Measurements from ENCODE around the gene SEC16B. TPM values are rescaled to one million over a fixed set of nuclear protein-coding genes. Genes with fewer than 3 reads are reported as not detected.
A peak's percentile ranks its signal among the peaks of the same experiment; 100 is the strongest.

Gene SEC16B, protein sequence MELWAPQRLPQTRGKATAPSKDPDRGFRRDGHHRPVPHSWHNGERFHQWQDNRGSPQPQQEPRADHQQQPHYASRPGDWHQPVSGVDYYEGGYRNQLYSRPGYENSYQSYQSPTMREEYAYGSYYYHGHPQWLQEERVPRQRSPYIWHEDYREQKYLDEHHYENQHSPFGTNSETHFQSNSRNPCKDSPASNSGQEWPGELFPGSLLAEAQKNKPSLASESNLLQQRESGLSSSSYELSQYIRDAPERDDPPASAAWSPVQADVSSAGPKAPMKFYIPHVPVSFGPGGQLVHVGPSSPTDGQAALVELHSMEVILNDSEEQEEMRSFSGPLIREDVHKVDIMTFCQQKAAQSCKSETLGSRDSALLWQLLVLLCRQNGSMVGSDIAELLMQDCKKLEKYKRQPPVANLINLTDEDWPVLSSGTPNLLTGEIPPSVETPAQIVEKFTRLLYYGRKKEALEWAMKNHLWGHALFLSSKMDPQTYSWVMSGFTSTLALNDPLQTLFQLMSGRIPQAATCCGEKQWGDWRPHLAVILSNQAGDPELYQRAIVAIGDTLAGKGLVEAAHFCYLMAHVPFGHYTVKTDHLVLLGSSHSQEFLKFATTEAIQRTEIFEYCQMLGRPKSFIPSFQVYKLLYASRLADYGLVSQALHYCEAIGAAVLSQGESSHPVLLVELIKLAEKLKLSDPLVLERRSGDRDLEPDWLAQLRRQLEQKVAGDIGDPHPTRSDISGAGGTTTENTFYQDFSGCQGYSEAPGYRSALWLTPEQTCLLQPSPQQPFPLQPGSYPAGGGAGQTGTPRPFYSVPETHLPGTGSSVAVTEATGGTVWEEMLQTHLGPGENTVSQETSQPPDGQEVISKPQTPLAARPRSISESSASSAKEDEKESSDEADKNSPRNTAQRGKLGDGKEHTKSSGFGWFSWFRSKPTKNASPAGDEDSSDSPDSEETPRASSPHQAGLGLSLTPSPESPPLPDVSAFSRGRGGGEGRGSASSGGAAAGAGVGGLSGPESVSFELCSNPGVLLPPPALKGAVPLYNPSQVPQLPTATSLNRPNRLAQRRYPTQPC
- total RNA-seq (0.35 and 0.63 TPM in 2 replicates), polyA plus RNA-seq (0.17 and 0.53 TPM in 2 replicates)

DNA sequence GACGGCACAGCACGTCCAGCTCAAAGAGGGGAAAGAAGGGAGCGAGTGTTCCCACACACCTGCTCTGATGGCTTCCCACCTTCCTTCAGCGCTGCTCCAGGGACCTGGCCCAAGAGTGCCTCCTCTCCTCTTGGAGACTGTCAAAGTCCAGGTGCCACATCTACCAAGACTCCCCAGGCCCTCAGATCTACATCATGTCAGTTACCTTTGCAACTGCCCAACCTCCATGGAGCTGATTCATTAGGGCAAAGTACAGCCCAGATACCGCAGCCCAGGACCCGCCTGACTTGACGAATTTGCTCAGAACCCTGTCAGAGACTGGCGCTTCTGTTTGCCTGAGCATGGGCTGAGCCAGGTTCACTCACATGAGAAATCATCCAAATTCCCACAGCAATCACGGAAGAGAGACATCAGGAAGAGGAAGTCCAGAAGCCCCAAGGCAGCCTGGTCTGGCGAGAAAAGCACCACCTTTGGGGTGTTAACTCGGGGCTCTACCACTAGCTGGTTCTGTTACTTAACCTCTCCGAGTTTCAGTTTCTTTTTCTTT lies at the start of gene SEC16B:
TSS of gene SEC16B (minus strand) at position 234 of the 547 bp plus-strand sequence. CDS start 2,077 bp downstream, outside the sequence.
- Histone ChIP-seq H3K9me3 (ENCODE audit: low read depth) (no peaks in the 10 kb centered on the region), H3K27me3 (no peaks in the 10 kb centered on the region), H3K4me3 (no peak within 1 kb of the TSS), H3K36me3 (no peaks in the 10 kb centered on the region), H3K4me1 (ENCODE audit: low read depth) (no peaks in the 10 kb centered on the region), H3K27ac (no peak within 1 kb of the TSS)
- DNase-seq (ENCODE audit: low read depth in 1 of 2, low spot score in 1 of 2), result no peak
- TF ChIP-seq, protein P1, sequence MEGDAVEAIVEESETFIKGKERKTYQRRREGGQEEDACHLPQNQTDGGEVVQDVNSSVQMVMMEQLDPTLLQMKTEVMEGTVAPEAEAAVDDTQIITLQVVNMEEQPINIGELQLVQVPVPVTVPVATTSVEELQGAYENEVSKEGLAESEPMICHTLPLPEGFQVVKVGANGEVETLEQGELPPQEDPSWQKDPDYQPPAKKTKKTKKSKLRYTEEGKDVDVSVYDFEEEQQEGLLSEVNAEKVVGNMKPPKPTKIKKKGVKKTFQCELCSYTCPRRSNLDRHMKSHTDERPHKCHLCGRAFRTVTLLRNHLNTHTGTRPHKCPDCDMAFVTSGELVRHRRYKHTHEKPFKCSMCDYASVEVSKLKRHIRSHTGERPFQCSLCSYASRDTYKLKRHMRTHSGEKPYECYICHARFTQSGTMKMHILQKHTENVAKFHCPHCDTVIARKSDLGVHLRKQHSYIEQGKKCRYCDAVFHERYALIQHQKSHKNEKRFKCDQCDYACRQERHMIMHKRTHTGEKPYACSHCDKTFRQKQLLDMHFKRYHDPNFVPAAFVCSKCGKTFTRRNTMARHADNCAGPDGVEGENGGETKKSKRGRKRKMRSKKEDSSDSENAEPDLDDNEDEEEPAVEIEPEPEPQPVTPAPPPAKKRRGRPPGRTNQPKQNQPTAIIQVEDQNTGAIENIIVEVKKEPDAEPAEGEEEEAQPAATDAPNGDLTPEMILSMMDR (IDR thresholded peaks at IDR 0.05; ENCODE audit: low read depth, low read length), result no peak

DNA sequence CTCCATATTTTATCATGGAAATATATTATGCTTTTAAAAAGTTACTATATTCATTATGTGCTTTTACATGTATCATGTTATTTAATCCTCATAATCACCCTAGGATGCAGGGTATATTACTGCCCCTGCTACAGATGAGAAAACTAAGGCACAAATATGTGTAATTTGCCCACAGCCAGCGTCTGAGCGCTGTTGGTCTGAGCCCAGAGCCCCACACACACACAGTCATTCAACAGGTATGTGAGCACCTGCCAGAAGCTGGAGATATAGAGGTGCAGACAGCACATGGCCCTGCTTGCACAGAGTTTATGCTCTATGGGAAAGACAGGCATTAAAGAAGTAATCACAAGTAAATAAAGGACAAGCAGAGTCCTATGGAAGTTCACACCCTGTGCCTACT lies 49.8 kb upstream of the SEC16B start:
- Histone ChIP-seq H3K27me3 (no peaks in the 10 kb centered on the region), H3K4me3 (no peak overlapping the region), H3K9me3 (ENCODE audit: low read depth) (no peaks in the 10 kb centered on the region), H3K36me3 (no peaks in the 10 kb centered on the region), H3K4me1 (ENCODE audit: low read depth) (peaks cover 3% of the 10 kb centered on the region), H3K27ac (no peak overlapping the region)
- TF ChIP-seq, protein P1 (IDR thresholded peaks at IDR 0.05; ENCODE audit: low read depth, low read length), result no peak
- no peak for DNase-seq (ENCODE audit: low read depth in 1 of 2, low spot score in 1 of 2)

DNA sequence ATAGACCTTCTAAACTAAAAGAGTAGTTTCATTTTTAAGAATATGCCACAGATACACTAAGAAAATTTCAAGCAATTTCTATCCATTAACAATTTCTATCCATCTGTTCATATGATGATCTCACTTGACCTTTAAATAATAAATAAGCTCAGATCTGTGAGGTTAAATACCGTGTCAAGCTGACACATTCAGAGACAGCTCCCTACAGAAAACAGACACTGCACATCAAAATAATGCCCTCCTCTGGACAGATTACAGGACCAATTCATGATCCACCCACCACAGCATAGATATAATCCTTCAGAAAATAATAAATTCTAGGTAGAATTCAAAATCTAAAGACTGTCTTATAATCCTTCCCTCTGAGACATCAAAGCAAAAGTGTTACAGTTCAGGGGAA lies 49.4 kb upstream of the SEC16B start:
- H3K9me3 ChIP-seq (ENCODE audit: low read depth), result no peaks in the 10 kb centered on the region
- H3K4me1 ChIP-seq (ENCODE audit: low read depth), result peaks cover 3% of the 10 kb centered on the region
- DNase-seq (ENCODE audit: low read depth in 1 of 2, low spot score in 1 of 2), result no peak
- TF ChIP-seq, protein P1 (IDR thresholded peaks at IDR 0.05; ENCODE audit: low read depth, low read length), result no peak
- no peaks in the 10 kb centered on the region for H3K27me3 ChIP-seq
- no peak overlapping the region for H3K27ac ChIP-seq
- no peaks in the 10 kb centered on the region for H3K36me3 ChIP-seq
- H3K4me3 ChIP-seq, result no peak overlapping the region

DNA sequence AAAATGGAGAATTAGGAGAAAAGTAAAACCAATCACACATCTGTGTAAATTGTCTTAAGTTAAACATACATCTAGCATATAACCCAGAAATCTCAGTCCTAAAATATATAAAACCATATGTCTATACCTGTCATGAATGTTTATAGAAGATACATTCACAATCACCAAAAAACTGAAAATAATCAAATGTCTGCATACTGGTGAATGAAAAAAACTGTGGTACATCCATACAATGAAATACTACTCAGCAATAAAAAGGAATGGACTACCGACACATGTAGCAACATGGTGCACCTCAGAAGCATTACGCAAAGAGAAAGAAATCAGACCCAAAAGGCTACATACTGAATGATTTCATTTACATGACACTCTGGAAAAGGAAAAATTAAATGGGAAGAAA lies 47.7 kb upstream of the SEC16B start:
- no peak overlapping the region for H3K27ac ChIP-seq
- no peaks in the 10 kb centered on the region for H3K9me3 ChIP-seq (ENCODE audit: low read depth)
- TF ChIP-seq, protein P1 (IDR thresholded peaks at IDR 0.05; ENCODE audit: low read depth, low read length), result no peak
- H3K4me3 ChIP-seq, result no peak overlapping the region
- H3K4me1 ChIP-seq (ENCODE audit: low read depth), result peaks cover 3% of the 10 kb centered on the region
- H3K27me3 ChIP-seq, result no peaks in the 10 kb centered on the region
- H3K36me3 ChIP-seq, result no peaks in the 10 kb centered on the region
- no peak for DNase-seq (ENCODE audit: low read depth in 1 of 2, low spot score in 1 of 2)

DNA sequence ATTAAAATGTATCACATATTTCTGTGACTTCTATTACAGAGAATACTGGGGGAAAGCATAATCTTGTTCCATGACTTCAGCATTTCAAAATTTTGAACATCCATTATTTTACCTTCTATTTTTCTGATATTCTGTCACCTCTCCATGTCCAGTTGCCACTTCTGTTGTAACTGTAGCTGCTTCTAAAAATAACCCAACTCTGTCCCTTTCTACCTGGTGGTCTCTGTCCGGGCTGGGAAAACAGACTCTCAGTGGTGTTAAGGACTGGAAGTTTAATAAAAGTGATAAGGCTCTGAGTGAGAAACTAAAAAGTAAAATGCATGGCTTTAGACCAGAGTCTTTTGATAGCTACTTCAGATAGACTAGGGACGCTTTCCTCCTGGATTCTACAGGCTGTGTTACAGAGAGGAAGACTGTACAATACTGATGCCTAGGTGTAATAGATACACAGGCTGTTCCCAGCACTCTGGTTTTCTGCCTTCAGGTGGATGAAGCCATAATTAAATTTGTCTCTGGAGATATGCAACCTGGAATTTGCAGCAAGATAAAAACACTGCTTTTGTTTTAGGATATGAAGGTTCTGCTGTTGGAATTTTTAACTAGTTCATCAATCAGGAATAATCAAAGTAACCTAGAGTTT lies 42.1 kb upstream of the SEC16B start:
- DNase-seq (ENCODE audit: low read depth in 1 of 2, low spot score in 1 of 2), result peak in 1 of 2 donors; percentile 22
- Histone ChIP-seq H3K36me3 (no peaks in the 10 kb centered on the region), H3K4me3 (no peak overlapping the region), H3K4me1 (ENCODE audit: low read depth) (peaks cover 10% of the 10 kb centered on the region), H3K9me3 (ENCODE audit: low read depth) (no peaks in the 10 kb centered on the region), H3K27ac (no peak overlapping the region), H3K27me3 (no peaks in the 10 kb centered on the region)
- TF ChIP-seq, protein P1 (IDR thresholded peaks at IDR 0.05; ENCODE audit: low read depth, low read length), result no peak

All from cardiac muscle cell (in vitro differentiated cells and primary cell).